Superior temporal gyrus (tissue), 1 donor: ENCODE data around the gene TSHZ2.
"Not testable (repeated sequence)": the region's sequence is repeated elsewhere in the genome, so short reads cannot be mapped to it uniquely, and the experiment has no call there.

Experiments
- DNase-seq: peaks from one replicate; pipeline ENCODE4 v3.0.0-alpha.2; 2016; ENCODE audit errors: extremely low spot score

The TSHZ2 gene

DNA sequence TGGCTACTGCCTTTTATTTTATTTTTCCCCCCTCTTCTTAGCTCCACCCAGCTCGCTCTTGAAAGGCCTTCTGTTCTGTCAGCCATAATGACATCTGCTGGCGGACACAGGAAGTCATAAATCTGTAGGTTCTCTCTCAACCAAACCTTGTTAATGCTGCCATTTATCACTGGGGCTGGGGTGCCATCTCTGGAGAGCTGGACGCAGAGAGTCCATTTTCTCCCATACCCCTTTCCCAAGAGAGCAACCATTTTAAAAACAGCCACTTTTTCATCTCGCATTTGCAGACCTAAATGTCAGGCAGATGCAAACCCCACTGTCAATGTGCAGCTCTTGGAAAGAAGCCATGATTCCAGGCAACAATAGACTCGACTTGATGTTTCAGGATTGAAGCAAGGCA, 13.0 kb upstream of the TSHZ2 start:
- no peak for DNase-seq

DNA sequence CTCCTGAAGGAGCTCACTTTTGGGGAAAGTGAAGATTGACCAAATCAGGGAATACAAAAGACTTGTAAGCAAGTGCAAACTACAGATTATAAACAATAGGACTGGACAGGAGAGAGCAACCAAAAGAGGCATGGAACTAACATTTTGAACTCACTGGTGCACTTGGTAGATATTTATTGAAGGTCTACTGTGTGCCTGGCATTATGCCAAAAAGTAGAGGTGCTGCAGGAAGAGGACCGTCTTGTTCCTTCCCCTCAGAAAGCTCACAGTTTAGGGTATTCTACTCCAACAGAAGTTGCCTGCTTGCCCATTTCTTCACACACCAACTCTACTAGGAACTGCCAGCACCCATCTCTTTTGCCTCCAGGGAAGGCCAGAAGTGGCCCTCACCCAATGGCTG, 10.0 kb upstream of the TSHZ2 start:
- DNase-seq: no peak

DNA sequence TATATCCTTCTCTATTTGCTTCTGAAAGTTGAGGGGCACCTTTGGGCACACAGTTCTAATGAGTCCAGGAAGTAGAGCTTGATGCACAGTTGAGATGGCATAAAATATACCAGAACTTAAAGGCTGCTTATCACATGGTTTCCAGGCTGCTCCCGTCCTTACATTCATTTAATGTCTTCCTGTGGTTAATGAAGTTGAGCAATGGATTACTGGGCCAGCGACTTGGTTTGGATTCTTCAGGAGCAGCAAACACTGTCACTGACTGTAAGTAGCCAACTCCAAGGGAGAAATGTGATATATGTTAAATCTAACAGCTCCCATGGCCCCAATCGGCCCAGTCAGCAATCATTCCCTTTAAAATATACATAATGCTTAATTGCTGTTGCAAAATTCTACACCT, 9.0 kb upstream of the TSHZ2 start:
- DNase-seq: no peak

DNA sequence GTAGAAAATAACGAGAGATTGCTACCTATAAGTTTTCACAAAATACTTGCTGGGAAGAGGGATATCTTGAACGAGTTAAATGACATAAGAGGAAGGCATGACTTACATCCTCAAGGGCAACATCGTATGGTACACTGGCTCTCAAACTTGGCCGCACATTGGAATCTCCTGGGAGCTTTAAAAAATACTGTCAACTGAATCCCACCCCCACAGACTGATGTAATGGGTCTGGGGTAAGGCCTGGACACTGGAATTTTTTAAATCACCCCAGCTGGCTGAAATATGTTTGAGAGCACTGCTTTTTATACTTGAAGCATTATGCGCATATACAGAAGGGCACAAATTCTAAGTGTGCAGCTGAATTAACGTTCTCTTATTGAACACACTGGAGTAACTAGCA, 8.0 kb upstream of the TSHZ2 start:
- no peak for DNase-seq

DNA sequence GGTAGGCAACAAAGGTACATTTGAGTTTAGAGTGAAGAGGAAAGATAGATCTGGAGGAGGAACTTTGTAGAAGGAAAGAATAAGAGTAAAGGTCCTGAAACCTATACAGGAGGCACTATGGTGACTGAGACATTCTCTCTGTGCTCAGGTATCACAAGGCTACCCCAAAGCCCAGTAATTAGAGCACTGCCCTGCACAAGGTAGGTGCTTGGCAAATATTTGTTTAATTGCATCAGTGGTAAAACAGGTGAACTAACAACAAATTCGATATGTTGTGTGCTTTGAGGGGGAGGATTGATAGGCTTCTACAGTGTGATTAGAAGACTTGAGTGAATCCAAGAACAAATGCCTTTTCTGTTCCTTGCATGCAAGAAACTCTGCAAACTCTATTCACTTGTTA, 6.8 kb upstream of the TSHZ2 start:
- no peak for DNase-seq

DNA sequence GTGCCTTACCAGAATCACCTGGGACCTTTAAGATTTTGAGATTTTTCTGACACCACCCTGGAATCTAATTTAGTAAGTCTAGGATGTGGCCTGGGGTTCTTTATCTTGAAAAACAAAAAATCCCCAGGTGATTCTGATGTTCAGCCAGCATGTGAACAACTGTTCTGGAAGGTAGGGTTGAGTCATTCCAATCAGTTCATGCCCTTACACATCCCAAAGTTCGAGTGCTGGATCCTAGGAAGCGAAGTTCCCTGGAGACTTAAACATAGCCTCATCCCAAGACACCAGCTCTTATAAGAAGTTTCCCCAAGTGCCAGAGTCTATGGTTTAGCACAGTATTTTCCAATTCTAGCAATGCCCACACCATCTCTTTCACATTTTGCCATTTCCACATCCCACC, 6.3 kb upstream of the TSHZ2 start:
- no peak for DNase-seq

DNA sequence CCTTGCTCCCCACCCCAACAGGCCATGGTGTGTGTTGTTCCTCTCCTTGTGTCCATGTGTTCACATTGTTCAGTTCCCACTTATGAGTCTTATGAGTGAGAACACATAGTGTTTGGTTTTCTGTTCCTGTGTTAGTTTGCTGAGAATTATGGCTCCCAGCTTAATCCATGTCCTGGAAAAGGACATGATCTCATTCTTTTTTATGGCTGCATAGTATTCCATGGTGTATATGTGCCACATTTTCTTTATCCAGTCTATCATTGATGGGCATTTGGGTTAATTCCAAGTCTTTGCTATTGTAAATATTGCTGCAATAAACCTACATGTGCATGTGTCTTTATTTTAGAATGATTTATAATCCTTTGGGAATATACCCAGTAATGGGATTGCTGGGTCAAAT, 5.6 kb upstream of the TSHZ2 start:
- not testable (repeated sequence) for DNase-seq

DNA sequence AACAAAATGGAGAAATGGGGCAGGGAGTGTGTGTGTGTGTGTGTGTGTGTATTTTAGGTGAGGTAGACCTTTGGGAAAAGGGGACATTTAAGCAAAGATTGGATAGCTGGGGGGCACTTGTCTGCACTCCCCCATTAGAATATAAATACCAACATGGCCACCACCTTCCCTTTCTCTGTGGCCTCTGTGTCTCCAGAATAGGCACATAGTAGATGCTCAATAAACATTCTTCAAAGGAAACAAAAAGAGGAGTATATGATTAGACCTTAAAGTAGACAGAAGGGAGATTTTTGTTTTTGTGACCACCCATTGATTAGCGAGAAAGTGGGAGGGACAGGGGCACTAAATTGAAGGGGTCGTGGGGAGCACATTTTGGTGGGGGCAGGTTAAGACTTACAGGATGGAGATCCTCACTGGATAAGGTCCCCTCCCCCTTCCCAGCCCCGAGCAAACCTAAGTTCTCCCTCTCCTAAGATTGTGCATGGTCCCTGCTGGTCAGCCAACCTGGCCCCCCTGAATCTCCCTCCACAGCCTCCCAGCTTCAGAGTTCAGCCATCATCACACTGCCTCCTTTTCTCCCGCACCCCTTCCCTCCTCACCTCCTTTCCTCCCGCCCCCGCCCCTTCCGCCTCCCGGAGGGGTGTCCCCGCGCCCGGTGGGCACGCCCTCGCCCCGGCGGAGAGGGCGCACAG, 514 bp upstream of the TSHZ2 start:
- DNase-seq: no peak

DNA sequence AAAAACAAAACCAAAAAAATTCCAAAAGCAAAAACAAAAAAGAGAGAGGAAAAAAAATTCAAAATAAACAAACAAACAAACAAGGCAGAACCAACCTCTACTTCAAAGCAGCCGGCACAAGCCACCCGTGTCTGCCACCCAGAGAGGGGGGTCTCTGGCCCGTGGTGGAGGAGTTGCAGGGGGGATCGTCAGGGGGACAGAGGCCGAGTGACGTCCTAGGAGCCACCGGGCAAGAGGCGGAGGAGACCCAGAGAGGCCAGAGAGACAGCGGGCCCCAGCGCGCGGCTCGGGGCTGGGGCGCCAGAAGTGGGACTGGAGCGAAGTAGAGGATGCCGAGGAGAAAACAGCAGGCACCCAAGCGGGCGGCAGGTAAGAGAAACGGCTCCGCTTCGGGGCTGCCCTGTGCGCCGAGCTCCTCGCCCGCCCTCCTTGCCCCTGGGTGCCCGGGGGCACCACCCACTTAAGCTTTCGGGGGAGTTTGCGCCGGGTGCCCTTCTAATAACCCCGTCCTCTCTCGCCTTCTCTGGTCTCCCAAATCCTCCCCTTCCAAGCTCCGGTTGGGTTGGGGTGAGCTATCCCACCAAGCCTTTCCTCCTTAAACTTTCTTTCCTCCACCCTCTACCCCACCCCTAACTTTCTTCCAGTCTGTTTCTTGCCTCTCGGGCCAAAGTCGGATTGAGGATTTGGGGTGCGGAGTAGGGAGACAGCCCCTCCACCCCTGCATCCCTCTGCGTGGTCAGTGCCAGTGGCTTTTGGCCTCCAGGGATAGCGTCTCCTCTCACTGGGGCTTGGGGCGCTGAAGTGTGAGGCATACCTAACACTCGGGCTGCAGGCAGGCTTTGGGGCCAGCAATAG, 1.0 kb downstream of the TSHZ2 start:
- DNase-seq: no peak

DNA sequence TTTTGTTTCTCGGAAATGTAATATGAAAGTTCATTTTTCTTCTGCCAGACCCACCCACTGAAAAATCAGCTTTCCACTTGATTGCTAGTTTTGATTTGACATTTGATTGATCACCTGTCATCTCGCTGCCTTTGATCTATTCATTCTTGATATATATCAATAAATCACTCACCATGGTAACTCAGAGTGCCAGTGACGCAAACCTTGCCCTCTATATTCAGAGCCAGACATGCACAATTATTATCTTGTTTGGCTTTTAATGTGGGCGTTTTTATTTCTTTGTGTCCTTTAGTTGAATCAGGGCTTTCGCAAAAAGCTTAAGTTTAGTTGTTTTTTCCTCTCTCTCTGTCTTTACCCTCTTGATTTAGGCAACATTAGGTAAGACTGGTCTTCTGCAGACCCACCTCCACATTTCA, 2.0 kb downstream of the TSHZ2 start:
- no peak for DNase-seq

DNA sequence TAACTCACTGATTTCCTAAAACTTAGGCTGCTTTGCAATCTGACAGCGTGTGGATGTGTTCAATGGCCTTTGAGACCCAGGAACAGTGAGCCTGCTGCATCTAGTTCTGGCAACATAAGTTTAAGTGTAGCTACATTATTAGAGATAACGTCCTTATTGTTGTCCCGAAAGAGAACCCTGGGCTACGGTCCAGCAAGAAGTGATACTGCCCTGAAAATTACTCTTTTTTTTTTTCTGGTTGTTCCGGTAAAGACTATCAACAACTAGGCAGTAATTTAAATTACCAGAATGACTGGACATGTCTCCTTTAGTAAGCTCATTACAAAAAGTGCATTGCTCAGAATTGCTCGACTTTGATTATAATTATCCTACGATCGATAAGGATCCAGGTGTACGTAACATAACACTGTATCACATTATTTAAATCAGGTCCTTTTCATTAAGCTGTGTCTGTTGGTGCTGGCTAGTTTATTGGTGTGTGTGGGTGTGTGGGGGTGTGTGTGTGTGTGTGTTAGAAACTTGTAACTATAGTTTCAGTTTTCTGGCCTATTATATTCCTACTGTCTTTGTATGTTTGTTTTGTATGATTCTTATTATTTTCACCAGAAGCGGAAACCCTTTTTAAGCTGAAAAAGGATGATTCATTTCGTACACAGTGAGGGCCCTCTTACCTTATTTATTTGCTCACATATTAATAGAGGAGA, 3.0 kb downstream of the TSHZ2 start:
- no peak for DNase-seq

DNA sequence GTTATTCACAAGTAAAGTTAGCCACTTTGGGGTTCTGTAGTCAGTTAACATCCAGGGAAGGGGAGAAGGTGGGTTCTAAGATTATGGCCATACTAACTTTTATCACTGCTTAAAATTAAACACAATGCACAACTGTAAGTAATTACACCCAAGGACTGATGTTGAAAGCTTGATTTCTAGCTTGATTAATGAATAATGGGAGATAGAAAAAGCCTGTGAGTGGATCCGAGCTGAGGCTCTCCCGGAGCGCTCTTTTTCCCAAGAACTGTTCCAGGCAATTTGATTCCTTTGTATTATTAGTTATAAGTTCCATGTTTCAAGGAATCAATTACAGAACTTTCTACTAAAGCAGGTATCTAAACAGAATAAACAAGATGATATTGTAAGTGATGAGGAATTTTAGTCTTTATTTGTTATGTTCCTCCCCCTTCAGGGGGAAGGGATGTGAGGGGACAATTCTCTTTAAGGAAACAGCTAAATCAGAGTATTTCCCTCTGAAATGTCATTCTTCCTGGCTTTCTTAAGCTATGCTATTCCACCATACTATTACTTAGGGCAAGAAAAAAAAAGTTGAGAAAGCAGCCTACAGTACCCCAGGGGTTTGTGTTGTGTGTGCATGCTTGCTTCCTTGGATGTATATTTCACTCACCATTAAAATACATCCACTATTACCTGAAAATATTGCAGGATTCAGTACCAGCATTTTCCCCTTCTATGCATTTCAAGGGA, 3.8 kb downstream of the TSHZ2 start:
- no peak for DNase-seq

DNA sequence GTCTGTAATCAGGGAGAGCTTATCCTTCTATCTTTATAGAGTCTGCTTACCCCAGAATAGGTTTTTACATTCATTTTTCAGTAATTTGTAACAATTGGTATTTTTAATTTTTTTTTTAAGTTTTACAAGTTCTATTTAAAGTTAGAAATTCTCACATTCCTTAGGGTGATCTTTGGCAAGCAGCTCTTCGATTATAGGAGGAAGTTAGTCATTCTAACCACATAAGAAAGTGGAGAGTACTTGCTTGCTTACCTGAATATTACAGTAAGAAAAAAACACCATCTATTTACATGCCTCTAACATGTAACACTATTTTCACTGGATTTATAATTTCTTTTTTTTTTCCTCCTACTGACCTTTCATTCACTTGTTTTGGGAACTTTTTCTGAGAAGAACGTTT, 6.7 kb downstream of the TSHZ2 start:
- no peak for DNase-seq

DNA sequence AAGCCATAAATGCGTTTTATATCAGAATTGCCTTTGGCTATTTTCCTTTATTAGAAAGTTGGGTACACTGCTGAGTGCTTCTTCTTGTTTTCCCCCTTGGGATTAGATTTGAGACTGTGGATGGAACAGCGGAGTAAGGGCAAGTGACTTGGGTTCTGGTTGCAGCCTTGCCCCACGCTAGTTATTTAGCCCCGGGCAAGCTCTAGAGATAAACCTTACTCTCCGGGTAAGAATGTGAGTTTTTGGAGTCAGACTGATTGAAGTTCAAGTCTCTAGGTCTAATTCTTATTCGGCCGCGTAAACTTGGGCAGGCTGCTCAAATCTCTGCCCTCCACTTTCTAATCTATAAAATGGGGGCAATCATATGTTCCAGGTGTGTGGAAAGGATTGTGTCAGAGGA, 8.9 kb downstream of the TSHZ2 start:
- no peak for DNase-seq

DNA sequence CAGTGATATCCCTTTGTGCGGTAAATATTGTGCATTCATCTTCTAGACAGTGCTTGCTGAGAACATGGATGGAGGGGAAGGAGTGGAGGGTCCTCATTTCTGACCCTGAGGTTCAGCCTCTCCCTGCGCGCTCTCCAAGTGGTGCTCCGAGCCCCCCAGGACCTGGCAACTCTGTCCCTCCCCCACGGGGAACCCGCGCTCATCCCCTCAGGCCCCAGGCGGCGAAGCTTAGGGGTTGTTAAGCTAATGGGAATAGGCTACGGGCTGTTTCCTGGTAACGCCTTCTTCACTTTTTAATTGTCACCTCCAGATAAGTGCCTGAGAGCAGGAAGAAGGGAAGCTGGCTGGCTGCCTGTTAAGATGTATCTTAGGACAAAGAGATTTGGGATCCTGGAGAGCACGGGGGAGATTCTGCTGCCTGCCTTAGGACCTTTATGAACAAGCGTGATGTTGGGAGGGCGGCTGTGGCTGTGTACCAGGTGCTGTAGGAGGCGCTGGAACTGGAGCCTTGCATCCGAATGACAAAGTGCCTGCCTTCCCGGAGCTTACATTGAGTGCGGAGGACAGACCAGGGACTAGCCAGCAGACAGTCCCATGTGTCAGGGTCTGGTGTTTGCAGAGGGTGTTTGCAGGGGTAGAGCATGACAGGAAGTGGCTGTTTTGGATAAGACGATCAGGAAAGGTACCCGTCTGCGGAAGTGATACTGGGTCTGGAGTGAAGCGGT, 11.7 kb downstream of the TSHZ2 start:
- no peak for DNase-seq

DNA sequence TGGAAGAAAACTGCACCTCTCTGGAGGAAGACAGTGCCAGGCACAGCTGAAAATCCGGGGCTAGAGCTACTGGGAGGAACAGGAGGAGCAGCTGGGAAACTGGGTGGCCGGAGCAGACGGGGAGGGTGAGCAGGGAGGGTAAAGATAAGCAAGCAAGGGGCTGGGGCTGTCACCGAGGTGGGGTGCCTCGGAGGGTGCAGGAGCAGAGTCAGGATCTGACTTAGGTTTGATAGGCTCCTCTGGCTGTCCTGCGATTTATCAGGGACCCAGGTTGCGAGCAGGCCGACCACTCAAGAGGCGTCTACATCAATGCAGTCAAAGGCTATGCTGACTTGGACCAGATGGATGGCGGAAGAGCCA, 12.3 kb downstream of the TSHZ2 start:
- no peak for DNase-seq

DNA sequence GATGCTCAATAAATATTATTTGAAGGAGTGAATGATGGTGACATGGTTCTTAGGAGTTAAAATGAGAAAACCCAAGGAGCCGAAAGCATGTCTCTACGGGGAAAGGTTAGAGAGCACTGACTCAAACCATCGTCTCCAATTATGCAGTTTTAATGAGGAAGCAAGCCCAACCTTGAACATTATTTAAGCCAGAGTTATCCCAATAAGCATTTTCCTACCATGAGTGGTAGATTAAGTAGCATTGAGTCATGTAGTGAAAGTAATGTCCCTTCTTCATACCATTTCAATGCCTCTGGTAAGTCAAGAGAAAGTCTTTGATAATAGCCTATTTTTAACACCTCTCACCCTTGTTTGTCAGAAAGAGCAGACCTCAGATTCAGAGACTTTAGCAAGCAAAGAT, 13.5 kb downstream of the TSHZ2 start:
- DNase-seq: no peak

DNA sequence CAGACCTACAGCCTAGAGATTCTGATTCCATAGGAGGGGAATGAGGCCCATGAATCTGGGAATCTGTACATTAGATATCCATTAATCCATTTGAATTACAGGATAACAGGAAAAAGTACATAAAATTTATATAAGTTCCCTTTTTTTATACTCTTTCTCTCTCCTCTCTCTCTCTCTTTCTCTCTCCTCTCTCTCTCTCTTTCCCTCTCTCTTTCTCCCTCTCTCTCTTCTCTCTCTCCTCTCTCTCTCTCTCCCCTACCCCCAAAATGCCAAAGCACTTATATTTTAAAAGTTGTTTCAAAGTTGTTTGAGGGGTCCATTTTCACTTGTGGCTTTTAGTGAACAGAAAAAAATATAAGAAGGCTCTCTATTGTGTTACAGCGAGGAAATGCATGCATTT, 15.1 kb downstream of the TSHZ2 start:
- no peak for DNase-seq

DNA sequence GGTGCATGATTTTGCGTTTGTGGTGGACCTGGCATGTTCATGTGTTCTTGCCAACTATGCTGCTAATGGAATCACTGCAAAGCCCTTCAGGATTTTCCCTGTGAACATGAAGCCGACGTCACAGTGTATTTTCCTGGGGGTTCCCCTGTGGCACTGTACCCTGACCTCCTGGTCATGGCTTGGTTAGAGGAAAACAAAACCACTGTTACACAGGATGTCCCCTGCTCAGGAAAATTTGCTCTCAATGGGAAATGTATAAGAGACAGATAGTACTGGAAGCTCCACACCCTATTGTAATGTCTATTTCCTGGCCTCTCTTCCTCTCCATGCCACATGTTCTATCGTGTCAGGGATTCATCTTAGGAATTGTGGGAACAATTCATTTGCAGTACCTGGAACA, 19.7 kb downstream of the TSHZ2 start:
- DNase-seq: no peak

DNA sequence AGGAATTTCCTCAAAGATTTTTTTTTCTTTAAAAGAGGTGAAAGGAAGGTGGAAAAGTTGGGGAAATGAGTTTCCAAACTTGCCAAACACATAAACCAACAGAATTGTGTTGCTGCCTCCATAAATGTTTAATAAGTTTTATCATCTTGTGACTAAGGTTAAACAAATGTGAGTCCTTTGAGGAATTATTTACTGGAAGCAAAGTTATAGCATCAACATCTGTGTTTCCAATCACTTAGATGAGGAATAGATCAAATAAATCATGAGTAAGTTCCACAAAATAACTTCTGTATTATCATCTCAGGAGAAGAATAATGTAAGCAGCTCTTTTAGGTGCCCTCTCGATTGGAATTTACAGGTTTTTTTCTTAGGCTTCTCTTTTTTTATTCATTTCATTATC, 20.5 kb downstream of the TSHZ2 start:
- no peak for DNase-seq

DNA sequence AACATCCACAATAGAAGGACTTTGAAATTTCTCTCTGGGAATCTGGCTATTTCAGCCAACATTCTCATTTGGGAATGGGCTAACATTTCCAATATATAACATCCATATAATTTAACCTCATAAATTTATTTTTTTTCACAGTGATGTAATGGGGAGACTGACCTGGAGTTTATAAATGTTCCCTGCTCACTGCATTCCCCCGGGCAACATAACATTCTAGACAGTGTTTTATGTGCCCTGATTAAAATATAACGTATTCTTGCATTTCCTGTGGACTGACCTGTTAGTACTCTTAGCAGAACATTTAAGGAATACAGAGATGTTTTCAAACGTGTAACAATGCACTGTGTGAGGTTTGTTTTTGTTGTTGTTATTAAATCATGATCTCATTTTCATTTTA, 20.9 kb downstream of the TSHZ2 start:
- no peak for DNase-seq
